DMS53 (cell line): ENCODE results near the gene RNF224.

Experiments
- DNase-seq: peaks from one replicate; lab custom pipeline; 2025; lab: John Stamatoyannopoulos, UW

RNF224 gene

DNA sequence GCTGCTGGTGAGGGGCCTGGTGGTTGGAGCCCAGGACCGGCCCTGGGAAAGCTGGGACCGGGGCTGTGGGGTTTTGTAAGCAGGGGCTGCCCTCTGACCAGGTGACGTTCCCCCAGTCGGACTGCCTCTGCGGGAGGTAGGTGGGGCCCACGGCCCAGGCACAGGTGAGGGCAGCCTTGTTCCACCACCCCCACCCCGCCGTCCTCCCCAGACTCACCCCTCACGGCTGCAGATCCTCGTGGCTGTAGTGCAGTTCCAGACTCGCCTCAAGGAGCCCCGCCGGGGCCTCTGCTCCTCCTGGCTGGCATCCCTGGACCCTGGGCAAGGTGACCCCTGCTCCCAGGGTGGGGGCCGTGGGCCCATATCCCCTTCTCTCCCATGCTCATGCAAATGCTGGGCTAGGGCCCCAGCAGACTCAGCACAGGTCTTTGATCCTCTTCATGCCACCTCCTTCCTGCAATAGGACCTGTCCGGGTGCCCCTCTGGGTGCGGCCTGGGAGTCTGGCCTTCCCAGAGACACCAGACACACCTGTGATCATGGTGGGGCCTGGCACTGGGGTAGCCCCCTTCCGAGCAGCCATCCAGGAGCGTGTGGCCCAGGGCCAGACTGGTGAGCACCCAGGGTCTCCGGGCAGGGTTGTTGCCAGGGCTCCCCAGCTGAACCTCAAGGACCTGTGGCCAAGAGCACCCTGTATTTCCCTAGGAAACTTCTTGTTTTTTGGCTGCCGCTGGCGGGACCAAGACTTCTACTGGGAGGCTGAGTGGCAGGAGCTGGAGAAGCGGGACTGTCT is 11.9 kb upstream of the RNF224 start:
- DNase-seq, result no peak

DNA sequence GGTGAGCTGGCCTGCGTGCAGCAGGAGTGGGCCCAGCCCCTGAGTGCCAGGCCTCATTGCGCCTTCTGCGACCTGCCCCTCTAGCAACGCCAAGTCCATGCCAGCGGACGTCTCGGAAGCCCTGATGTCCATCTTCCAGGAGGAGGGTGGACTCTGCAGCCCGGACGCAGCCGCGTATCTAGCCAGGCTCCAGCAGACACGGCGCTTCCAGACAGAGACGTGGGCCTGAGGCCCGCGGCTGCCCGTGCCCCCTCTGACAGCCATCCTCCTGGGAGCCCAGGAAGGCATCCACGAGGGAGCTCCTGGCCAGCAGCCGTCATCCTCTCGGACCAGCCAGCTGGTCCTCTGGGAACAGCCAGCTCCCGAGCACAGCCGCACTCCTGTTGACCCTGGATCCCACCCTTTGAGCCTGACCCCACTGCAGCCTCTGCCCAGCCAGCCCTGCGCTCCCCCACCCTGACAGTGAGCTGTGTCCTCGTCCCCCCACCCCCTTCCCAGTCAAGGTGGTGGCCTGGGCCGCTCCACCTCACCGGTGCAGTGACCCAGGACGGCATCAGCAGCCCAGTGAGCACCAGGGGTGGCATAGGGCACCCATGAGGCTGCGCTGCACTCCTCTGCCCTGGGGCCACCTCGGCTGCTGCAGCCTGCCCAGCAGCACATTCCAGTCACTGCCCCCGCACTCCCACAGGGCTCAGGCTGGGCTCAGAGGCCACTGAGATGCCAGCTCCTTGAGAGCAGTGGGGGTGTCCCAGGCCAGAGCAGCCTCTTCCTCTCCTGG is 10.9 kb upstream of the RNF224 start:
- DNase-seq, result no peak

GRCh38 chr9:137217276-137218211 is 9.8 kb upstream of the RNF224 start:
- DNase-seq, result no peak

DNA sequence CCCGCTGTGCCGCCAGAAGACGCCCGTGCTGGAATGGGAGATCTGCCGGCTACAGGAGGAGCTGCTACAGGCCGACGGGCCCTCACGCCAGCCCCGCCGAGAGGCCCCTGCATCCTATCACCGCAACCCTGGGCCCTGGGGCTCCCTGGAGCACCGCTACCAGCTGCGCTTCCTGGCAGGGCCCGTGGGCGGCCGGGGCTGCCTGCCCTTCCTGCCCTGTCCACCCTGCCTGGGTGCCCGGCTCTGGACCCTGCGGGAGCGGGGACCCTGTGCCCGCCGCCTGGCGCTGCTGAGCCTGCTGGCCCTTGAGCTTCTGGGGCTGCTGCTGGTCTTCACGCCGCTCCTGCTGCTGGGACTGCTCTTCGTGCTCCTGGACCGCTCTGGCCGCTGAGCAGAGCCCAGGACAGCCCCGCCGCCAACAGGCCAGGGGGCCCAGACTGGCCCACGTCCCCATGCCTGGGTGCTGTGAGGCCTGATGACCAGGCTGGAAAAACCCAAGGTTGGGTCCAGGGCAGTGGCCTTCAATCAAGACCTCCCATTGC is 9.0 kb upstream of the RNF224 start:
- no peak for DNase-seq

DNA sequence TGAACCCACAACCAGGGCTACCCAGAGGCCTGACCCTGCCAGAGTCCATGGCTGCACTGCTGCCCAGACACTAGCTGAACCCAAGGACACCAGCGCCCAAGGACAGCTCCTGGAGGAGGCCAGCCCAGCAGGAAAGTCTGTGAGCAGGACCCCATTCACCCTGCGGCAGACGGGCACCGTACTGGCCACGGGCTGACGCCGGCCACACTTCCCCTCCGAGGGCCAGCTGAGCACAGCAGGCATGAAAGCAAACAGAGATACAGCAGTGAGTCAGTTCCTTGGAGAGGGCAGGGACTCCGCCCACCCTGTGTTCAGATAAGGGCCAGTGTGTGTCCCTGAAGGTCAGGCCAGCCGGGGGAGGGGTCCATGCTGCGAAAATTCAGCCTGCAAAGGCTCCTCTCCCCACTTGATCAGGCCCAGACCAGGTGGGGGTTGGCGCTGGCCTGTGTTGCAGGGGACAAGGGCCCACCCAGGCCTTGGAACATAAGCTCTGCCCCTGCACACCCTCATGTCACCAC is 8.5 kb upstream of the RNF224 start:
- DNase-seq, result peak; percentile 91

- no peak for DNase-seq
Observed at GRCh38 chr9:137219757-137220316, 7.5 kb upstream of the RNF224 start.

- DNase-seq, result peak; percentile 37
Observed at GRCh38 chr9:137220317-137221094, 6.8 kb upstream of the RNF224 start.

GRCh38 chr9:137221095-137221505 is 6.2 kb upstream of the RNF224 start:
- DNase-seq, result no peak

DNA sequence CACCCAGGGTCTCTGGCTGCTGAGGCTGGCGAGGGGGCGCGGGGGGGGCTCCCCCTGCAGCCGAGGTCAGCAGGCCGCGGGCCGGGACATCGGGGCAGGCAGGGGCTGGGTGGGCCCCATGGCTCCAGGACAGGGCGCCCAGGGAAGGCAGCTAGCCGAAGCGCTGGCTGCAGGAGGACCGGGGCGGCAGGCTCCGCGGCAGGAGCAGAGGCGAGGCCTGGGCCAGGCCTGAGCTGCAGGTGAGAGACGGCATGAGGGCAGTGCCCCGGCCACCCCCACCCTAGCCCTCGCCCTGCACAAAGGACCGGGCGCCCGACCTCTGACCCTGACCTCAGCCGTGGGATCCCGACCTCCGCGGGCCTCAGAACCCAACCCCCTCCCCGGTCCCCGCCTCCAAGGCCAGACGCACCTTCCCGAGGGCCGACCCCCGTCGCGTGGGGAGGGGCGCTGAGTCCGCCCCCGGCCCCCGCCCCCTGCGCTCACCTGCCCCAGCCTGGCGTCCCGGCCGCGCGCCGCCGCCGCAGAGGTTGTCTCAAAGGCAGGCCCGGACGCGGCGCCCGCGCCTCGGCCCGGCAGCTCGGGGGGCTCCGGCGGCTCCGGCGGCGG is 5.7 kb upstream of the RNF224 start:
- peak; percentile 78 for DNase-seq

DNA sequence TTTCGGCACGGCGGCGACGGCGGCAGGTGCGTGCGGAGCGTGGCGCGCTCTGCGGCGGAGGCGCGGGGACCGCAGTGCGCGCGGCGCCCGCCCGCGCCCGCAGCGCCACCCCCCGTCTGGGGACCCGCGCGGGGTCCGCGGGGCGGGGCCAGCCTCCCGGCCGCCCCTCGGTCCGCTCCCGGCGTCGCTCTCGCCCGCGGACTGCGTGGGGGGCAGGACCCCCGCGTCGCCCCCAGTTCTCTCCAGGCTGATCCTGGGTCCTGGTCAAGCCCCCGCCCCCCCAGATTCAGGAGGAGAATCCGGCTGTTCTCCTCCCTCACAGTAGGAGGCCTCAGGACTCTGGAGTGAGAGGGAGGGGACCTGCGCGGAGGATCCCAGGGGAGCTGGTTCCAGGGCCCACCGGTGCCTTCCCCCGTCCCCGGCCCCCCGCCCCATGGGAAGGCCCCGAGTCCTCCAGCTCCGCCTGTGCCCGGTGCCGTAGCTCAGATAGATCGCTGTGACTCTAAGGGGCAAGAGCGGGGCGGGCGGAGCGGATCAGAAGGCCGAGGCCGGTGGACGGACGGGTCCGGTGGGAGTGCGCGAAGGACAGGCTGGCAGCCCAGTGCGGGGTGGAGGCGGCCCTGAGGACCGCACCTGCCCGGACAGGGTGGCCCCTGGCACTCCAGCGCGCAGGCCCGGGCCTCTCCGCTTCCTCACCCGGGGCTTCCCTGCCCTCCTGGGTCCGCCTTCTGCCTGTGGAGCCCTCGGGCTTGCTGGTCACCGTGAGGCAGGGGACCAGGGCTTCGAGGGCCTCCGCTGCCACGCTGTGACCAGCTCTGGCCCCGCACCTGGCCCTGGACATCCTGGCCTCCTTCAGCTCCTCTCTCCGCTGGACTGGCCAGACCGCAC is 4.9 kb upstream of the RNF224 start, which contains the start of gene RNF208:
Gene RNF208, minus strand, starts transcription at position 51 of the 888 bp plus-strand sequence. CDS start 1,028 bp downstream, outside the sequence.
- peak; percentile 76 for DNase-seq

GRCh38 chr9:137223078-137223970 is 4.0 kb upstream of the RNF224 start:
- DNase-seq, result peak; percentile 99

- no peak for DNase-seq
Observed at GRCh38 chr9:137224830-137225694, 2.2 kb upstream of the RNF224 start, which contains the start of gene CYSRT1. TSS of gene CYSRT1 (plus strand) at chr9:137225174. CDS start at chr9:137225622, 448 bp downstream.

DNA sequence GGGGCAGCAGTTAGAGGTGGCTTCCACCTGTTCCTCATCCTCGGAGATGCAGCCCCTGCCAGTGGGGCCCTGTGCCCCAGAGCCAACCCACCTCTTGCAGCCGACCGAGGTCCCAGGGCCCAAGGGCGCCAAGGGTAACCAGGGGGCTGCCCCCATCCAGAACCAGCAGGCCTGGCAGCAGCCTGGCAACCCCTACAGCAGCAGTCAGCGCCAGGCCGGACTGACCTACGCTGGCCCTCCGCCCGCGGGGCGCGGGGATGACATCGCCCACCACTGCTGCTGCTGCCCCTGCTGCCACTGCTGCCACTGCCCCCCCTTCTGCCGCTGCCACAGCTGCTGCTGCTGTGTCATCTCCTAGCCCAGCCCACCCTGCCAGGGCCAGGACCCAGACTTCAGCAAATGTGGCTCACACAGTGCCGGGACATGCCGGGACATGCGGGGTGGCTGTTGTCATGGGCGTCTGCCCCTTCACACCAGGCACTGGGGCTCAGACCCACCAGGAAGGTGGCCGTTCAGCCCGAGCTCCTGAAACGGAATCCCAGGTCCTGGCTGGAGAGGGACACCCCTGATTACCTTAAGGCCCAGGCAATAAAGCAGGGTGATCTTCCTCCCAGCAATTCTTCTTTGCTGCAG is 1.5 kb upstream of the RNF224 start:
- no peak for DNase-seq

- peak; percentile 73 for DNase-seq
Observed at GRCh38 chr9:137226338-137227053, 806 bp upstream of the RNF224 start.

DNA sequence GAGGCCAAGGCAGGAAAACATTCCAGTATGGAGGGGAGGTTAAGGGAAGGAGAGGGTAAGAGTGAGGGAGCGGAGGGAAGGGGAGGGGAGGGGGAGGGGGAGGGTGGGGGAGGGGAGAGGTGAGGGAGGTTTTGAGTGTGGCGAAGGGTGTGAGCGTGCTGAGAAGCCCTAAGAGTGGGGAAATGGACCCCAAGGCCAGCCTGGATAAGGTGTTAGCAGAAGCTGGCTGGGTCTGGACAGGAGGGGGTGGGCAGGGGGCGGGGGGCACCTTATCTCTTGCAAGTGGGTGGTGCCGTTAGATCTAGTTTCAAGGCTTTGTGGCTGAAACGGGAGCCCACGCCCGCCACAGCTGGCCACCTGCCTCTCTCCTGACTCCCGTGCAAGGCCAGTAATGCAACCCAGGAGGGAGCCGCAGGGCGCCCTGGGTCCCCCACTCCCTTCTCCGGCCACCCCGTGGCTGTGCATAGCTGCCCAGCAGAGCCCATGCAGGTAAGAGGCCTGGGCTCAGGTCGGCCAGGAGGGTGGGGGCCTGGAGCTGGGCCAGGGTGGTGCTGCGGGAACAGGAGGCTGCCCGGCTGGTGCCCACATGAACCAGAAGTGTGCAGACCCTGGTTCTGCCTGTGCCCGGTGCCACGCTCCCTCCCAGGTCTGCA is 677 bp downstream of the RNF224 start:
- no peak for DNase-seq
